Astrocyte (in vitro differentiated cells and primary cell): Measurements from ENCODE around the gene C1orf50. TPM values are rescaled to one million over a fixed set of nuclear protein-coding genes. Genes with fewer than 3 reads are reported as not detected.

Source experiments
- DNase-seq: peaks from one replicate; pipeline ENCODE4 v3.0.0-alpha.2; 2010; ENCODE audit warnings: low read depth
- FAIRE-seq: peaks from 2 replicates; lab custom pipeline; 2011; peaks lifted over from hg19 to GRCh38; lab: Jason Lieb, UNC
- H2AFZ ChIP-seq: 2 replicates; pipeline ENCODE4 v1.6.0; 2012; ENCODE audit warnings: low read depth, low read length, inconsistent platforms
- H3K27ac ChIP-seq: 2 replicates; pipeline ENCODE4 v1.5.1; 2011; ENCODE audit warnings: low read depth, low read length, inconsistent platforms
- H3K27me3 ChIP-seq: 2 replicates; pipeline ENCODE4 v1.6.0; 2011; ENCODE audit warnings: low read length, inconsistent platforms; ENCODE audit not compliant: insufficient read depth
- H3K36me3 ChIP-seq: 2 replicates; pipeline ENCODE4 v1.5.1; 2011; ENCODE audit warnings: low read length, inconsistent platforms; ENCODE audit not compliant: insufficient read depth
- H3K4me1 ChIP-seq: 2 replicates; pipeline ENCODE4 v1.5.1; 2011; ENCODE audit warnings: low read length, inconsistent platforms; ENCODE audit not compliant: insufficient read depth
- H3K4me2 ChIP-seq: 2 replicates; pipeline ENCODE4 v1.6.0; 2012; ENCODE audit warnings: low read length, inconsistent platforms
- H3K4me3 ChIP-seq: 2 replicates; pipeline ENCODE4 v1.5.1; 2011; ENCODE audit warnings: low read depth, mild to moderate bottlenecking, low read length, inconsistent platforms; ENCODE audit not compliant: insufficient read depth
- H3K79me2 ChIP-seq: 2 replicates; pipeline ENCODE4 v1.6.0; 2012; ENCODE audit warnings: mild to moderate bottlenecking, low read length, inconsistent platforms; ENCODE audit not compliant: insufficient read depth
- H3K9ac ChIP-seq: 2 replicates; pipeline ENCODE4 v1.6.0; 2012; ENCODE audit warnings: mild to moderate bottlenecking, low read length, inconsistent platforms
- H3K9me3 ChIP-seq: 2 replicates; pipeline ENCODE4 v1.5.1; 2012; ENCODE audit warnings: low read depth, mild to moderate bottlenecking, low read length, inconsistent platforms; ENCODE audit not compliant: insufficient read depth
- H4K20me1 ChIP-seq: 2 replicates; pipeline ENCODE4 v1.6.0; 2012; ENCODE audit warnings: low read length, inconsistent platforms; ENCODE audit not compliant: insufficient read depth
- H3K27ac Mint-ChIP-seq: one replicate; pipeline ENCODE4 v1.8.0; 2021; ENCODE audit warnings: mild to moderate bottlenecking, mixed read lengths; ENCODE audit not compliant: unreplicated experiment
- H3K27me3 Mint-ChIP-seq: one replicate; pipeline ENCODE4 v1.8.0; 2021; ENCODE audit warnings: low read depth, mixed read lengths; ENCODE audit not compliant: unreplicated experiment
- H3K36me3 Mint-ChIP-seq: one replicate; pipeline ENCODE4 v1.8.0; 2021; ENCODE audit warnings: low read depth, mixed read lengths; ENCODE audit not compliant: unreplicated experiment
- H3K4me1 Mint-ChIP-seq: one replicate; pipeline ENCODE4 v1.8.0; 2021; ENCODE audit warnings: low read depth, mixed read lengths; ENCODE audit not compliant: unreplicated experiment
- H3K4me3 Mint-ChIP-seq: one replicate; pipeline ENCODE4 v1.8.0; 2021; ENCODE audit warnings: mild to moderate bottlenecking, moderate library complexity, mixed read lengths; ENCODE audit not compliant: unreplicated experiment
- H3K9me3 Mint-ChIP-seq: one replicate; pipeline ENCODE4 v1.8.0; 2021; ENCODE audit warnings: mild to moderate bottlenecking, mixed read lengths; ENCODE audit not compliant: unreplicated experiment
- CTCF ChIP-seq: IDR thresholded peaks from 2 replicates; pipeline ENCODE4 v1.5.1; 2011; ENCODE audit warnings: low read depth, mild to moderate bottlenecking, inconsistent platforms, low read length, moderate library complexity; ENCODE audit not compliant: insufficient read depth
- EZH2 ChIP-seq: IDR thresholded peaks from 2 replicates; pipeline ENCODE4 v1.6.1; 2012; ENCODE audit warnings: mild to moderate bottlenecking, low read length, inconsistent platforms; ENCODE audit not compliant: insufficient read depth
- total RNA-seq: library from RNA; stranded (reverse); gene quantifications from 2 replicates; pipeline ENCODE4 v1.2.1, GENCODE V29; 2021

The C1orf50 gene
- total RNA-seq, 1 donor from 2014 or later: 9.5 TPM

DNA sequence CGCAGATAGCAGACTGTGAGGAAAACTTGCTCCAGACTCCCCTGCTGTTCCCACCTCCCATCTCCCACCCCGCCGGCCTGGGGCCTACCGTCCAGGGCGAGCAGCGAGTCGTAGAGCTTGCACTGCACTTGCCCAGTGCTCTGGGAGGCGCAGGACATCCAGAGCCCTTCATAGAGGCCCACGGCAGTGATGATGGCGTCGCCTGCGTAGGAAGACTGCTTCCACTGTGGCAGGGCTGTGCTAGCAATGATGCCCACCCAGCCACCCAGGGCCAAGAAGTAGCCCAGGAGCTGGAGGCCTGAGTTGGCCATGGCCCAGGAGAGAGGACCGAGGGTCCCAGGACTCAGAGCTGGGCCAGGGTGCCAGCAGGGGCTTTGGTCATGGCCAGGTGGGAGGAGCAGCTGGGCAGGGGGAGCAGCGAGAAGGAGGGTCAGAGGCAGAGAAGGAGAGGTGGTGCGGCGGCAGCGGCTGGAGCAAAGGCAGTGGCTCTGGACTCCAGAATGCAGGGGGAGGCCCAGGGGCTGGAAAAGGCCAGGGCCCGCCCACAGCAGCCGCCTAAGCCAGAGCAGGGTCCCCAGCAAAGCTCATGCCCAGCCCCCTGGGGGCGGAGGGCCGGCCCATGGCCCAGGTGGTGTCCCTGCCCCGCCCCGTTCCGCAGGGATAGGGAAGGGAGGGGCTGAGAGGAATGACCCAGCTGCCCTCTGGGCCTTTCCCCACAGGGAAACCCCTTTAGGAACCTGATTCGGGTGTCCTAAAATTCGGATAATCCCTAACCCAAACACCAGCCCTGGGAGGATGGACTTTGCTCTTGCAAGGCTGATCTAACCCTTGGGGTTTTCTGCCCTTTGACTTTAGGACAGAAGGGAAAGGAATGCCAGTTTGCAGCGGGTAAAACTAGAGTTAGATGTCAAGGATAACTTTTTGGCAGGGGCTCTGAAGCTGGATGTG lies 27.0 kb upstream of the C1orf50 start, which contains the start of gene CLDN19:
Gene CLDN19, minus strand, starts transcription at position 484 of the 948 bp plus-strand sequence. Its CDS starts 173 bp downstream, at position 311.
- Mint-ChIP-seq H3K9me3 (no peaks in the 10 kb centered on the region), H3K4me3 (no peak within 1 kb of the TSS), H3K27me3 (peaks cover 3% of the 10 kb centered on the region), H3K36me3 (no peaks in the 10 kb centered on the region), H3K27ac (no peak within 1 kb of the TSS), H3K4me1 (peaks cover 5% of the 10 kb centered on the region)
- H2AFZ ChIP-seq: no peak within 1 kb of the TSS
- H3K4me3 ChIP-seq: no peak within 1 kb of the TSS
- no peak within 1 kb of the TSS for H3K4me2 ChIP-seq
- TF ChIP-seq EZH2 (no peak), CTCF (no peak)
- no peak within 1 kb of the TSS for H3K27ac ChIP-seq
- H3K27me3 ChIP-seq: no peaks in the 10 kb centered on the region
- H3K9me3 ChIP-seq: no peaks in the 10 kb centered on the region
- no peaks in the 10 kb centered on the region for H3K36me3 ChIP-seq
- H4K20me1 ChIP-seq: peaks cover 2% of the 10 kb centered on the region
- H3K4me1 ChIP-seq: no peaks in the 10 kb centered on the region
- no peaks in the 10 kb centered on the region for H3K79me2 ChIP-seq
- no peak for DNase-seq
- FAIRE-seq: no peak
- H3K9ac ChIP-seq: no peak within 1 kb of the TSS

DNA sequence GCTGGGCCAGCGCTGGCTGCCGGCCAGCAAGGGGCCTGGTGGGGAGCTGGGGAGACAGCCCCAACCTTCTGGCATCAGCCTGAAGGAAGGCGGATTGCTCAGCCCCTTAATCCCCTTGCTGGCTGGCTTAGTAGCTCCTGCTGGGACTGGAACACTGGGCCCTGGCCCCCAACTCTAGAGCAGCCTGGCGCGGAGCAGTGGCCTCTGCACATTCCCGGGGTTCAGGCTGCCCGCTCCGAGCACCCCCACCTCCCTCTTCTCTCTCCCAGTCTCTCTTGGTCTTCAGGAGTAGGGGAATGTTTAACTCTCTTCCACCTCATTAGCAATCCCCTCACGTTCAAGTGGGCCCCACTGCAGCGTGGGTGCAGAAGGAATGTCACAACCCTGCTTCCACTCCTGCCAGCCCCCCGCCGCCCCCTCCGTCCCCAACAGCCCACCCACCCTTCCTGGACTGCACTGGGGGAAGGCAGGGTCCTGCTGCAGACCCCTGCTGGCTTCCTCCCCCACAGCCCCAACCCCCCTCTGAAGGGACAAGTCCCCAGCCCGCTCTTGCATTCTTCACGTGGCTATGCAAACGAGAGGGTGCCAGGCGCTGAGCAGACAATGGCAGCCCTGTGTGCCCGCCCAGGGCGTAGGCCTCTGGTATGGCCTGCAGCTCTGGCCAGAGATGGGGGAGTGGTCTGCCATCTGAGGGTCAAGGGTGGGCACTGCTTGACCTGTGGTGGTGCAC lies 26.0 kb upstream of the C1orf50 start:
- Histone ChIP-seq H3K27me3 (no peaks in the 10 kb centered on the region), H3K9ac (no peak overlapping the region), H3K79me2 (no peaks in the 10 kb centered on the region), H2AFZ (no peak overlapping the region), H3K4me2 (no peak overlapping the region), H4K20me1 (peaks cover 12% of the 10 kb centered on the region), H3K4me1 (no peaks in the 10 kb centered on the region), H3K9me3 (no peaks in the 10 kb centered on the region), H3K4me3 (no peak overlapping the region), H3K36me3 (no peaks in the 10 kb centered on the region), H3K27ac (no peak overlapping the region)
- H3K36me3 Mint-ChIP-seq: peaks cover 7% of the 10 kb centered on the region
- FAIRE-seq: no peak
- TF ChIP-seq CTCF: no peak
- no peak for TF ChIP-seq EZH2
- H3K27ac Mint-ChIP-seq: no peak overlapping the region
- no peak for DNase-seq
- peaks cover 3% of the 10 kb centered on the region for H3K27me3 Mint-ChIP-seq
- peaks cover 5% of the 10 kb centered on the region for H3K4me1 Mint-ChIP-seq
- no peak overlapping the region for H3K4me3 Mint-ChIP-seq
- peaks cover 2% of the 10 kb centered on the region for H3K9me3 Mint-ChIP-seq
